ENCODE results near the gene NTRK3. TPM values are rescaled to one million over a fixed set of nuclear protein-coding genes. Genes with fewer than 3 reads are reported as not detected.

The NTRK3 gene
- total and polyA plus RNA-seq, 3 donors from 2014 or later = 10.7 to 40.6 (median 24.6) TPM

DNA sequence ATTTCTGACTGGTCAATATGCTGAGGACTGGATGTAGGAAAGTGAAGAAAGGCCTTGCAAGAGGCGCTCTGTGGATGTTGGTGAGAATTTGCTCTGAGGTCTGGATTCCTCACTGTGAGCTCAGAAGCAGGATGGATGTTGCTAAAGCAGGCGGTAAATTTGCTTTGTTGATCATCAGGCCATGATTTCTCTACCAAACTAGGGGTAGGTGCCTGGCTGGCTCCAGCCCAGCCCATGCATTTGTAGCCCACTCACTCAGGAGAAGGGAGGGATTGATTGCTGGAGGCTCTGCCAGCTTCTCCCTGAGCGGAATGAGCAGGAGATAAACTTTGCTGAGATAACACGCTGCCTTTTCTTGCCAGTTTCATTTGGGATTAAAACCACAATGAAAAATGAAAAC lies 44.3 kb upstream of the NTRK3 start:
- H3K27me3 ChIP-seq = no peaks in the 10 kb centered on the region
- no peaks in the 10 kb centered on the region for H3K9me3 ChIP-seq
- WGBS, 2 donors = 55 to 72% methylated on average over 4 of the region's 4 CpGs
- no peaks in the 10 kb centered on the region for H3K4me1 ChIP-seq
- DNase-seq = no peak
- TF ChIP-seq, protein P1, sequence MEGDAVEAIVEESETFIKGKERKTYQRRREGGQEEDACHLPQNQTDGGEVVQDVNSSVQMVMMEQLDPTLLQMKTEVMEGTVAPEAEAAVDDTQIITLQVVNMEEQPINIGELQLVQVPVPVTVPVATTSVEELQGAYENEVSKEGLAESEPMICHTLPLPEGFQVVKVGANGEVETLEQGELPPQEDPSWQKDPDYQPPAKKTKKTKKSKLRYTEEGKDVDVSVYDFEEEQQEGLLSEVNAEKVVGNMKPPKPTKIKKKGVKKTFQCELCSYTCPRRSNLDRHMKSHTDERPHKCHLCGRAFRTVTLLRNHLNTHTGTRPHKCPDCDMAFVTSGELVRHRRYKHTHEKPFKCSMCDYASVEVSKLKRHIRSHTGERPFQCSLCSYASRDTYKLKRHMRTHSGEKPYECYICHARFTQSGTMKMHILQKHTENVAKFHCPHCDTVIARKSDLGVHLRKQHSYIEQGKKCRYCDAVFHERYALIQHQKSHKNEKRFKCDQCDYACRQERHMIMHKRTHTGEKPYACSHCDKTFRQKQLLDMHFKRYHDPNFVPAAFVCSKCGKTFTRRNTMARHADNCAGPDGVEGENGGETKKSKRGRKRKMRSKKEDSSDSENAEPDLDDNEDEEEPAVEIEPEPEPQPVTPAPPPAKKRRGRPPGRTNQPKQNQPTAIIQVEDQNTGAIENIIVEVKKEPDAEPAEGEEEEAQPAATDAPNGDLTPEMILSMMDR (IDR thresholded peaks at IDR 0.05) = no peak
- intact Hi-C loops (cut with DNase I; ENCODE audit: low total_unique reads) = no loop called here
- H3K4me3 ChIP-seq = no peak overlapping the region
- H3K27ac ChIP-seq = no peak overlapping the region
- H3K36me3 ChIP-seq (ENCODE audit: low read depth, missing control alignments) = no peaks in the 10 kb centered on the region

- Histone ChIP-seq H3K4me1 (no peaks in the 10 kb centered on the region), H3K27ac (no peak overlapping the region), H3K9me3 (no peaks in the 10 kb centered on the region), H3K27me3 (no peaks in the 10 kb centered on the region), H3K4me3 (no peak overlapping the region), H3K36me3 (ENCODE audit: low read depth, missing control alignments) (no peaks in the 10 kb centered on the region)
- WGBS, 2 donors = 50 to 58% methylated on average over 8 of the region's 8 CpGs
- DNase-seq = no peak
- intact Hi-C loops (cut with DNase I; ENCODE audit: low total_unique reads) = no loop called here
- TF ChIP-seq, protein P1 (IDR thresholded peaks at IDR 0.05) = no peak
- no peak for TF ChIP-seq POLR2A (IDR thresholded peaks at IDR 0.05)
Observed at GRCh38 chr15:88300089-88300488, 43.5 kb upstream of the NTRK3 start.

GRCh38 chr15:88299497-88299896 lies 43.0 kb upstream of the NTRK3 start:
- Histone ChIP-seq H3K27ac (no peak overlapping the region), H3K27me3 (no peaks in the 10 kb centered on the region), H3K36me3 (ENCODE audit: low read depth, missing control alignments) (no peaks in the 10 kb centered on the region), H3K4me1 (no peaks in the 10 kb centered on the region), H3K4me3 (no peak overlapping the region), H3K9me3 (no peaks in the 10 kb centered on the region)
- DNase-seq = no peak
- TF ChIP-seq POLR2A (IDR thresholded peaks at IDR 0.05) = no peak
- TF ChIP-seq, protein P1 (IDR thresholded peaks at IDR 0.05) = no peak
- intact Hi-C loops (cut with DNase I; ENCODE audit: low total_unique reads) = no loop called here
- WGBS, 2 donors = 36 to 49% methylated on average over 4 of the region's 4 CpGs

- DNase-seq = no peak
- Histone ChIP-seq H3K27me3 (no peaks in the 10 kb centered on the region), H3K9me3 (no peaks in the 10 kb centered on the region), H3K4me3 (no peak overlapping the region), H3K36me3 (ENCODE audit: low read depth, missing control alignments) (no peaks in the 10 kb centered on the region), H3K4me1 (no peaks in the 10 kb centered on the region), H3K27ac (no peak overlapping the region)
- WGBS, 2 donors = 65 to 71% methylated on average over 4 of the region's 4 CpGs
- TF ChIP-seq, protein P1 (IDR thresholded peaks at IDR 0.05) = no peak
- TF ChIP-seq POLR2A (IDR thresholded peaks at IDR 0.05) = no peak
- intact Hi-C loops (cut with DNase I; ENCODE audit: low total_unique reads) = no loop called here
Observed at GRCh38 chr15:88288661-88289060, 32.1 kb upstream of the NTRK3 start.

- Histone ChIP-seq H3K36me3 (ENCODE audit: low read depth, missing control alignments) (no peaks in the 10 kb centered on the region), H3K9me3 (no peaks in the 10 kb centered on the region), H3K4me1 (no peaks in the 10 kb centered on the region), H3K27ac (no peak overlapping the region), H3K27me3 (no peaks in the 10 kb centered on the region), H3K4me3 (no peak overlapping the region)
- intact Hi-C loops (cut with DNase I; ENCODE audit: low total_unique reads) = no loop called here
- TF ChIP-seq, protein P1 (IDR thresholded peaks at IDR 0.05) = no peak
- TF ChIP-seq POLR2A (IDR thresholded peaks at IDR 0.05) = no peak
- DNase-seq = no peak
- WGBS, 2 donors = 82 to 83% methylated on average over 10 of the region's 10 CpGs
Observed at GRCh38 chr15:88288206-88288605, 31.7 kb upstream of the NTRK3 start.

Data from testis (tissue), 3 donors.